ENCODE measurements around the gene PCARE.

PCARE gene

GRCh38 chr2:29022679-29023078, 51.6 kb downstream of the PCARE start:
- no peaks in the 10 kb centered on the region for H3F3A ChIP-seq (ENCODE audit: insufficient read depth, low read length)
- H3K27ac ChIP-seq (ENCODE audit: low read depth, low read length, poor library complexity, severe bottlenecking), result no peak overlapping the region
- H3K4me1 ChIP-seq (ENCODE audit: insufficient read depth, low read length, severe bottlenecking), result no peaks in the 10 kb centered on the region
- H4K20me1 ChIP-seq (ENCODE audit: insufficient read depth, low read length), result no peaks in the 10 kb centered on the region
- H3K4me2 ChIP-seq (ENCODE audit: low read length), result no peak overlapping the region
- H3K36me3 ChIP-seq (ENCODE audit: insufficient read depth, low read length), result no peaks in the 10 kb centered on the region
- no peaks in the 10 kb centered on the region for H3K27me3 ChIP-seq (ENCODE audit: insufficient read depth, low read length)
- H3K9me3 ChIP-seq (ENCODE audit: low read length), result no peaks in the 10 kb centered on the region
- H3K79me2 ChIP-seq (ENCODE audit: insufficient read depth, low read length), result no peaks in the 10 kb centered on the region
- TF ChIP-seq EZH2 (IDR thresholded peaks at IDR 0.05; ENCODE audit: borderline replicate concordance, low read length) (no peak), CTCF (IDR thresholded peaks at IDR 0.05; ENCODE audit: low read length) (no peak)
- H3K9ac ChIP-seq (ENCODE audit: low read length), result no peak overlapping the region
- no peak overlapping the region for H3K4me3 ChIP-seq (ENCODE audit: low read depth, low read length, poor library complexity, severe bottlenecking)
- no peaks in the 10 kb centered on the region for H3K9me2 ChIP-seq (ENCODE audit: low read depth, low read length)
- H2AFZ ChIP-seq (ENCODE audit: low read length), result no peak overlapping the region

GRCh38 chr2:29021886-29022285, 52.4 kb downstream of the PCARE start:
- no peaks in the 10 kb centered on the region for H3K79me2 ChIP-seq (ENCODE audit: insufficient read depth, low read length)
- no peaks in the 10 kb centered on the region for H3K4me1 ChIP-seq (ENCODE audit: insufficient read depth, low read length, severe bottlenecking)
- H3K27me3 ChIP-seq (ENCODE audit: insufficient read depth, low read length), result no peaks in the 10 kb centered on the region
- no peak overlapping the region for H3K27ac ChIP-seq (ENCODE audit: low read depth, low read length, poor library complexity, severe bottlenecking)
- H3K9me3 ChIP-seq (ENCODE audit: low read length), result no peaks in the 10 kb centered on the region
- H3K4me2 ChIP-seq (ENCODE audit: low read length), result no peak overlapping the region
- no peak overlapping the region for H3K9ac ChIP-seq (ENCODE audit: low read length)
- no peaks in the 10 kb centered on the region for H3K9me2 ChIP-seq (ENCODE audit: low read depth, low read length)
- TF ChIP-seq EZH2 (IDR thresholded peaks at IDR 0.05; ENCODE audit: borderline replicate concordance, low read length) (no peak), CTCF (IDR thresholded peaks at IDR 0.05; ENCODE audit: low read length) (no peak)
- H3K36me3 ChIP-seq (ENCODE audit: insufficient read depth, low read length), result no peaks in the 10 kb centered on the region
- H4K20me1 ChIP-seq (ENCODE audit: insufficient read depth, low read length), result no peaks in the 10 kb centered on the region
- H3K4me3 ChIP-seq (ENCODE audit: low read depth, low read length, poor library complexity, severe bottlenecking), result no peak overlapping the region
- H3F3A ChIP-seq (ENCODE audit: insufficient read depth, low read length), result no peaks in the 10 kb centered on the region
- H2AFZ ChIP-seq (ENCODE audit: low read length), result no peak overlapping the region

- Histone ChIP-seq H3K9ac (ENCODE audit: low read length) (no peak overlapping the region), H3K4me3 (ENCODE audit: low read depth, low read length, poor library complexity, severe bottlenecking) (no peak overlapping the region), H4K20me1 (ENCODE audit: insufficient read depth, low read length) (no peaks in the 10 kb centered on the region), H3K79me2 (ENCODE audit: insufficient read depth, low read length) (no peaks in the 10 kb centered on the region), H3K36me3 (ENCODE audit: insufficient read depth, low read length) (no peaks in the 10 kb centered on the region), H3K9me2 (ENCODE audit: low read depth, low read length) (no peaks in the 10 kb centered on the region), H3K4me1 (ENCODE audit: insufficient read depth, low read length, severe bottlenecking) (no peaks in the 10 kb centered on the region), H3K4me2 (ENCODE audit: low read length) (no peak overlapping the region), H2AFZ (ENCODE audit: low read length) (no peak overlapping the region), H3K9me3 (ENCODE audit: low read length) (no peaks in the 10 kb centered on the region), H3F3A (ENCODE audit: insufficient read depth, low read length) (no peaks in the 10 kb centered on the region), H3K27me3 (ENCODE audit: insufficient read depth, low read length) (no peaks in the 10 kb centered on the region), H3K27ac (ENCODE audit: low read depth, low read length, poor library complexity, severe bottlenecking) (no peak overlapping the region)
- TF ChIP-seq CTCF (IDR thresholded peaks at IDR 0.05; ENCODE audit: low read length), result no peak
- TF ChIP-seq EZH2 (IDR thresholded peaks at IDR 0.05; ENCODE audit: borderline replicate concordance, low read length), result no peak
These were observed 56.4 kb downstream of the PCARE start for GRCh38 chr2:29017716-29018435.
